ENCODE data around the gene GALNT1.

Gene GALNT1

GRCh38 chr18:35619464-35619863 is 37.9 kb downstream of the GALNT1 start:
- DNase-seq: no peak

GRCh38 chr18:35619941-35620340 is 38.4 kb downstream of the GALNT1 start:
- no peak for DNase-seq

GRCh38 chr18:35620765-35621164 is 39.2 kb downstream of the GALNT1 start:
- no peak for DNase-seq

- DNase-seq: no peak
Observed at GRCh38 chr18:35623255-35623654, 41.7 kb downstream of the GALNT1 start.

GRCh38 chr18:35624146-35624545 is 42.6 kb downstream of the GALNT1 start:
- no peak for DNase-seq

GRCh38 chr18:35625232-35625631 is 43.7 kb downstream of the GALNT1 start:
- no peak for DNase-seq

- no peak for DNase-seq
Observed at GRCh38 chr18:35633761-35634160, 52.2 kb downstream of the GALNT1 start.

GRCh38 chr18:35634323-35634722 is 52.8 kb downstream of the GALNT1 start:
- DNase-seq: no peak

GRCh38 chr18:35635170-35635569 is 53.6 kb downstream of the GALNT1 start:
- no peak for DNase-seq

GRCh38 chr18:35637227-35637626 is 55.7 kb downstream of the GALNT1 start:
- DNase-seq: no peak

GRCh38 chr18:35639296-35639695 is 57.8 kb downstream of the GALNT1 start:
- DNase-seq: no peak

GRCh38 chr18:35641467-35641866 is 59.9 kb downstream of the GALNT1 start:
- DNase-seq: no peak

- no peak for DNase-seq
Observed at GRCh38 chr18:35641916-35642315, 60.4 kb downstream of the GALNT1 start.

- DNase-seq: no peak
Observed at GRCh38 chr18:35642802-35643201, 61.3 kb downstream of the GALNT1 start.

GRCh38 chr18:35646449-35646848 is 64.9 kb downstream of the GALNT1 start:
- no peak for DNase-seq

- DNase-seq: no peak
Observed at GRCh38 chr18:35653392-35654135, 72.0 kb downstream of the GALNT1 start.

GRCh38 chr18:35658112-35658511 is 76.6 kb downstream of the GALNT1 start:
- DNase-seq: no peak

GRCh38 chr18:35661483-35662146 is 80.1 kb downstream of the GALNT1 start:
- DNase-seq: no peak

- DNase-seq: no peak
Observed at GRCh38 chr18:35662293-35663062, 80.9 kb downstream of the GALNT1 start.

GRCh38 chr18:35671966-35672603 is 90.5 kb downstream of the GALNT1 start:
- no peak for DNase-seq

- no peak for DNase-seq
Observed at GRCh38 chr18:35672897-35673296, 91.4 kb downstream of the GALNT1 start.

- no peak for DNase-seq
Observed at GRCh38 chr18:35673682-35674081, 92.1 kb downstream of the GALNT1 start.

GRCh38 chr18:35680139-35680551 is 98.6 kb downstream of the GALNT1 start:
- no peak for DNase-seq
